Esophagus squamous epithelium (tissue), 5 donors: ENCODE data around the gene FAM193B. TPM values are rescaled to one million over a fixed set of nuclear protein-coding genes. Genes with fewer than 3 reads are reported as not detected.

Experiments used
- DNase-seq: peaks from one replicate; lab custom pipeline; 2025; lab: John Stamatoyannopoulos, UW
- H3K27ac ChIP-seq, 4 donors: fragments of 200-600 bp; sonication (generic); one replicate each; pipeline ENCODE4 v1.5.1; 2016 to 2019; ENCODE audit warnings: mild to moderate bottlenecking in 1 of 4
- H3K27me3 ChIP-seq, 4 donors: fragments of 200-600 bp; sonication (generic); 1 replicate in 3 of 4; 2 replicates in 1 of 4; pipeline versions ENCODE4 v1.5.1 to v1.6.0; 2017 to 2021; ENCODE audit warnings: antibody characterized with exemption in 1 of 4
- H3K36me3 ChIP-seq, 3 donors: fragments of 200-600 bp; sonication (generic); one replicate each; pipeline ENCODE4 v1.5.1; 2016 to 2019
- H3K4me1 ChIP-seq, 3 donors: fragments of 200-600 bp; sonication (generic); one replicate each; pipeline ENCODE4 v1.5.1; 2017 to 2019
- H3K4me3 ChIP-seq, 4 donors: fragments of 200-600 bp; sonication (generic); 1 replicate in 3 of 4; 2 replicates in 1 of 4; pipeline ENCODE4 v1.5.1; 2016 to 2019; ENCODE audit warnings: mild to moderate bottlenecking in 2 of 4, moderate library complexity in 1 of 4
- H3K9me3 ChIP-seq, 3 donors: fragments of 200-600 bp; sonication (generic); one replicate each; pipeline ENCODE4 v1.5.1; 2016 to 2019
- POLR2A ChIP-seq, 4 donors: fragments of 450-650 bp; IDR thresholded peaks; one replicate each; pipeline ENCODE4 v1.6.1; 2017; ENCODE audit warnings: antibody characterized with exemption in 4 of 4, mild to moderate bottlenecking in 4 of 4, moderate library complexity in 3 of 4
- WGBS, 2 donors: methylation state at CpG; one replicate each; pipeline ENCODE4 v1.1.5; 2018; 5-methylcytosine and 5-hydroxymethylcytosine counted together
- intact Hi-C: fragments of 100-400 bp; cut with DNase I; formaldehyde crosslinking; loops from one replicate; pipeline ENCODE4 v1.15.0; 2022
- total RNA-seq, 4 donors: library from RNA; depleted of rRNA; stranded (reverse); fragments of >200 nt; gene quantifications; one replicate each; pipeline ENCODE4 v1.1.0, GENCODE V29; 2016
- TF ChIP-seq, protein P1 (sequence below), 6 experiments: fragments of 450-650 bp in 4 of 6; fragments of 200-600 bp in 2 of 6; sonication (generic) in 2 of 6; IDR thresholded peaks; one replicate each; pipeline ENCODE4 v1.5.1; 2016 to 2019; ENCODE audit warnings: antibody characterized with exemption in 6 of 6, mild to moderate bottlenecking in 4 of 6, moderate library complexity in 4 of 6
- donor health status: DM: yes; HTN: yes; CAD: no.

Gene FAM193B
- total RNA-seq, 4 donors from 2014 or later = 28.5 to 52.1 (median 41.9) TPM

- peaks cover 42 to 79% (median 52%) of the 10 kb centered on the region in 3 donors for H3K4me1 ChIP-seq
- peaks cover 0 to 8% (median 0%) of the 10 kb centered on the region in 4 donors for H3K27me3 ChIP-seq
- TF ChIP-seq POLR2A (IDR thresholded peaks at IDR 0.05) = no peak
- TF ChIP-seq, protein P1, sequence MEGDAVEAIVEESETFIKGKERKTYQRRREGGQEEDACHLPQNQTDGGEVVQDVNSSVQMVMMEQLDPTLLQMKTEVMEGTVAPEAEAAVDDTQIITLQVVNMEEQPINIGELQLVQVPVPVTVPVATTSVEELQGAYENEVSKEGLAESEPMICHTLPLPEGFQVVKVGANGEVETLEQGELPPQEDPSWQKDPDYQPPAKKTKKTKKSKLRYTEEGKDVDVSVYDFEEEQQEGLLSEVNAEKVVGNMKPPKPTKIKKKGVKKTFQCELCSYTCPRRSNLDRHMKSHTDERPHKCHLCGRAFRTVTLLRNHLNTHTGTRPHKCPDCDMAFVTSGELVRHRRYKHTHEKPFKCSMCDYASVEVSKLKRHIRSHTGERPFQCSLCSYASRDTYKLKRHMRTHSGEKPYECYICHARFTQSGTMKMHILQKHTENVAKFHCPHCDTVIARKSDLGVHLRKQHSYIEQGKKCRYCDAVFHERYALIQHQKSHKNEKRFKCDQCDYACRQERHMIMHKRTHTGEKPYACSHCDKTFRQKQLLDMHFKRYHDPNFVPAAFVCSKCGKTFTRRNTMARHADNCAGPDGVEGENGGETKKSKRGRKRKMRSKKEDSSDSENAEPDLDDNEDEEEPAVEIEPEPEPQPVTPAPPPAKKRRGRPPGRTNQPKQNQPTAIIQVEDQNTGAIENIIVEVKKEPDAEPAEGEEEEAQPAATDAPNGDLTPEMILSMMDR (IDR thresholded peaks at IDR 0.05) = no peak
- H3K9me3 ChIP-seq = no peaks in the 10 kb centered on the region
- intact Hi-C loops = loop anchor here (10.0 kb wide), 1 partner anchor 179 kb away; the partner anchor contains the start of gene MXD3
- H3K4me3 ChIP-seq = peak overlapping the region in 1 of 4 donors; percentile 93
- H3K27ac ChIP-seq = peak overlapping the region; percentile 75 to 98 (median 93)
- 73% methylated on average over 5 of the region's 5 CpGs for WGBS, 2 donors
- DNase-seq = no peak
- peaks cover 7 to 40% (median 8%) of the 10 kb centered on the region in 3 donors for H3K36me3 ChIP-seq
These were observed 60.5 kb downstream of the FAM193B start for GRCh38 chr5:177493795-177494345.

GRCh38 chr5:177492841-177493240 is 61.5 kb downstream of the FAM193B start:
- Histone ChIP-seq H3K27me3 (peaks cover 0 to under 1% (median 0%) of the 10 kb centered on the region in 4 donors), H3K4me3 (no peak overlapping the region), H3K9me3 (no peaks in the 10 kb centered on the region), H3K36me3 (peaks cover 14 to 50% (median 15%) of the 10 kb centered on the region in 3 donors), H3K27ac (peak overlapping the region; percentile 24 to 98 (median 86)), H3K4me1 (peaks cover 31 to 69% (median 45%) of the 10 kb centered on the region in 3 donors)
- 81 to 91% methylated on average over 6 to 7 of the region's 7 CpGs for WGBS, 2 donors
- intact Hi-C loops = loop anchor here (10.0 kb wide), 1 partner anchor 178 kb away; the partner anchor contains the start of gene MXD3
- no peak for TF ChIP-seq POLR2A (IDR thresholded peaks at IDR 0.05)
- TF ChIP-seq, protein P1 (IDR thresholded peaks at IDR 0.05) = no peak
- no peak for DNase-seq

DNA sequence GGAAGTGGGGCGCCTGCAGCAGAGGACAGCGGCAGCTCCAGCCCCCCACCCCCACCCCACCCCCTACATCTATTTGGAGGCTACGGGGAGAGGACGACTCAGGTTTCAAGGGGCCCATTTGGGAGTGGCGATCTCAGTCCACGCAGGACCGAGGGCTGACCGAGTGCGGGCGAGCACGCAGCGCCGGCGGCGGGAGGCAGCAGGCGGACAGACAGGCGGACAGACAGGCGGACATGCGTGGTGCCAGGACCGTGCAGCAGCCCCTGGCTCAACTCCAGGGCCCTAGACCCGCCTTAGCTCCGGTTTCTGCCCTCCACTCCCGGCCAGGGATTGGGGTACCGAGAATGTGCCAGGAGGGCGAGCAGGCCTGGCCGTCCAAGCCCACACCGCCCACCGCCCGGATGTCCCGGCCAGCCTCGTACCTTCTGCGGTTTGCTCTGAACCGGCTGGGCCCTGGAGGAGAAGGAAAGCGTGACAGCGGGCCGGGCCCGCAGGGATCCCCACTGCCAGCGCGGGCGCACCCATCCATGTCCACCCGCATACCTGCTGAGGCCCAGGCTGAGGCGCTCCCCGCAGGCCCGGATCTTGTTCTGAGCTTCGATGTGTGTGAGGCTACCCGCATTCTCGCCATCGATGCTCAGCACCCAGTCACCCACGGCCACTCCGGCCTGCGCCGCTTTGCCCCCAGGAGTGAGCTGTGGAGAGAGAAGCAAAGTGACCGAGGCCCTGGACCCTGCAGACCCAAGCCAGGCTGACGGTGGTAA is 62.2 kb downstream of the FAM193B start:
- Histone ChIP-seq H3K36me3 (peaks cover 20 to 57% (median 21%) of the 10 kb centered on the region in 3 donors), H3K9me3 (no peaks in the 10 kb centered on the region), H3K4me1 (peaks cover 30 to 64% (median 45%) of the 10 kb centered on the region in 3 donors), H3K4me3 (peak overlapping the region in 1 of 4 donors; percentile 12), H3K27me3 (no peaks in the 10 kb centered on the region), H3K27ac (peak overlapping the region in 3 of 4 donors; percentile 24 to 98 (median 96))
- no peak for TF ChIP-seq POLR2A (IDR thresholded peaks at IDR 0.05)
- intact Hi-C loops = loop anchor here (10.0 kb wide), 1 partner anchor 177 kb away; the partner anchor contains the start of gene MXD3
- DNase-seq = no peak
- WGBS, 2 donors = 83 to 86% methylated on average over 8 to 24 of the region's 54 CpGs

- 69 to 86% methylated on average over 3 to 13 of the region's 43 CpGs for WGBS, 2 donors
- Histone ChIP-seq H3K36me3 (peaks cover 20 to 64% (median 24%) of the 10 kb centered on the region in 3 donors), H3K27ac (peak overlapping the region in 3 of 4 donors; percentile 24 to 98 (median 96)), H3K4me1 (peaks cover 23 to 57% (median 43%) of the 10 kb centered on the region in 3 donors), H3K4me3 (peak overlapping the region in 1 of 4 donors; percentile 12), H3K9me3 (no peaks in the 10 kb centered on the region), H3K27me3 (no peaks in the 10 kb centered on the region)
- TF ChIP-seq, protein P1 (IDR thresholded peaks at IDR 0.05) = peak in 5 of 6 experiments; percentile 46 to 74 (median 58)
- TF ChIP-seq POLR2A (IDR thresholded peaks at IDR 0.05) = no peak
- intact Hi-C loops = loop anchor here (10.0 kb wide), 1 partner anchor 177 kb away; the partner anchor contains the start of gene MXD3
- no peak for DNase-seq
These were observed 62.9 kb downstream of the FAM193B start for GRCh38 chr5:177491429-177491945.

- Histone ChIP-seq H3K4me3 (no peak overlapping the region), H3K9me3 (no peaks in the 10 kb centered on the region), H3K27me3 (no peaks in the 10 kb centered on the region), H3K27ac (peak overlapping the region in 2 of 4 donors; percentile 96 to 98), H3K4me1 (peaks cover 19 to 52% (median 38%) of the 10 kb centered on the region in 3 donors), H3K36me3 (peaks cover 20 to 69% (median 24%) of the 10 kb centered on the region in 3 donors)
- intact Hi-C loops = loop anchor here (10.0 kb wide), 1 partner anchor 176 kb away; the partner anchor contains the start of gene MXD3
- no peak for DNase-seq
- no peak for TF ChIP-seq POLR2A (IDR thresholded peaks at IDR 0.05)
- TF ChIP-seq, protein P1 (IDR thresholded peaks at IDR 0.05) = no peak
- WGBS, 2 donors = 85 to 89% methylated on average over 10 to 11 of the region's 16 CpGs
These were observed 63.4 kb downstream of the FAM193B start for GRCh38 chr5:177490992-177491391.
